ENCODE results near the gene VAMP1.
"Not testable (repeated sequence)": the region's sequence is repeated elsewhere in the genome, so short reads cannot be mapped to it uniquely, and the experiment has no call there.

VAMP1 gene

DNA sequence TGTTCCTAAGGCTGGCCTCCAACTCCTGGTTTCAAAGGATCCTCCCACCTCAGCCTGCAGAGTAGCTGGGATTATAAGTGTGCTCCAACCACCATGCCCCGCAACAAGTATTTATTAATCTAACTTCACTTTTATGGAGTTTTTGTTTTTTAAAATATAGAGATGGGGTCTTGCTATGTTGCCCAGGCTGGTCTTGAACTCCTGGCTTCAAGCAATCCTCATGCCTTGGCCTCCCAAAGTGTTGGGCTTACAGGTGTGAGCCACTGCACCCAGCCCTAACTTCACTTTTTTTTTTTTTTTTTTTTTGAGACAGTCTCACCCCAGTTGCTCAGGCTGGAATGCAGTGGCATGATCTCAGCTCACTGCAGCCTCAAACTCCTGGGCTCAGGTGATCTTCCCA, 20.2 kb upstream of the VAMP1 start:
- not testable (repeated sequence) for H3K4me3 ChIP-seq (ENCODE audit: low read depth in 1 of 2, low read length in 2 of 2); H3K9me3 ChIP-seq (ENCODE audit: control insufficient read depth in 1 of 2, low read length in 2 of 2); H3K27ac ChIP-seq (ENCODE audit: low read length); H3K27me3 ChIP-seq (ENCODE audit: low read depth, low read length)
- Histone ChIP-seq H3K36me3 (ENCODE audit: control insufficient read depth in 1 of 2, insufficient read depth in 2 of 2, low read length in 2 of 2) (peaks cover 0 to 15% of the 10 kb centered on the region in 2 donors), H3K4me1 (ENCODE audit: control insufficient read depth in 1 of 2, insufficient read depth in 2 of 2, low read length in 2 of 2) (peaks cover 16 to 22% of the 10 kb centered on the region in 2 donors)

DNA sequence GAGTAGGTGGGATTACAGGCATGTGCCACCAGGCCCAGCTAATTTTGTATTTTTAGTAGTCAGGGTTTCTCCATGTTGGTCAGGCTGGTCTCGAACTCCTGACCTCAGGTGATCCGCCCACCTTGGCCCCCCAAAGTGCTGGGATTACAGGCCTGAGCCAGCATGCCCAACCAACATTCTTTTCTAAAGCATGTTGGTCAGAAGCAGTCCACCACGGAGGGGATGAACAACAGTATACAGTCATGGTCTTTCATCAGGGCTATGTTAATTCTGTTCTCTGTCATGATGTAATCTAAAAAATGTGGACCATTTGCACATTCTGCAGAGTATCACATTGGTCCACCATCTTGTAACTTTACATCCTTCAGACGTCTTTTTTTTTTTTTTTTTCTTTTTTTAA, 19.0 kb upstream of the VAMP1 start:
- Histone ChIP-seq H3K4me3 (ENCODE audit: low read depth in 1 of 2, low read length in 2 of 2) (no peak overlapping the region), H3K27me3 (ENCODE audit: low read depth, low read length) (no peaks in the 10 kb centered on the region), H3K27ac (ENCODE audit: low read length) (no peak overlapping the region), H3K36me3 (ENCODE audit: control insufficient read depth in 1 of 2, insufficient read depth in 2 of 2, low read length in 2 of 2) (peaks cover 0 to 9% of the 10 kb centered on the region in 2 donors), H3K9me3 (ENCODE audit: control insufficient read depth in 1 of 2, low read length in 2 of 2) (no peaks in the 10 kb centered on the region), H3K4me1 (ENCODE audit: control insufficient read depth in 1 of 2, insufficient read depth in 2 of 2, low read length in 2 of 2) (peaks cover 8 to 11% of the 10 kb centered on the region in 2 donors)

- peaks cover 0 to 6% of the 10 kb centered on the region in 2 donors for H3K36me3 ChIP-seq (ENCODE audit: control insufficient read depth in 1 of 2, insufficient read depth in 2 of 2, low read length in 2 of 2)
- no peak overlapping the region for H3K4me3 ChIP-seq (ENCODE audit: low read depth in 1 of 2, low read length in 2 of 2)
- H3K27ac ChIP-seq (ENCODE audit: low read length): no peak overlapping the region
- H3K27me3 ChIP-seq (ENCODE audit: low read depth, low read length): no peaks in the 10 kb centered on the region
- peaks cover 7 to 9% of the 10 kb centered on the region in 2 donors for H3K4me1 ChIP-seq (ENCODE audit: control insufficient read depth in 1 of 2, insufficient read depth in 2 of 2, low read length in 2 of 2)
- no peaks in the 10 kb centered on the region for H3K9me3 ChIP-seq (ENCODE audit: control insufficient read depth in 1 of 2, low read length in 2 of 2)
Measured at GRCh38 chr12:6488240-6488639, 17.8 kb upstream of the VAMP1 start.

- no peaks in the 10 kb centered on the region for H3K9me3 ChIP-seq (ENCODE audit: control insufficient read depth in 1 of 2, low read length in 2 of 2)
- H3K36me3 ChIP-seq (ENCODE audit: control insufficient read depth in 1 of 2, insufficient read depth in 2 of 2, low read length in 2 of 2): no peaks in the 10 kb centered on the region
- H3K4me3 ChIP-seq (ENCODE audit: low read depth in 1 of 2, low read length in 2 of 2): no peak overlapping the region
- no peaks in the 10 kb centered on the region for H3K27me3 ChIP-seq (ENCODE audit: low read depth, low read length)
- no peaks in the 10 kb centered on the region for H3K4me1 ChIP-seq (ENCODE audit: control insufficient read depth in 1 of 2, insufficient read depth in 2 of 2, low read length in 2 of 2)
- no peak overlapping the region for H3K27ac ChIP-seq (ENCODE audit: low read length)
Measured at GRCh38 chr12:6478416-6478815, 7.9 kb upstream of the VAMP1 start.

DNA sequence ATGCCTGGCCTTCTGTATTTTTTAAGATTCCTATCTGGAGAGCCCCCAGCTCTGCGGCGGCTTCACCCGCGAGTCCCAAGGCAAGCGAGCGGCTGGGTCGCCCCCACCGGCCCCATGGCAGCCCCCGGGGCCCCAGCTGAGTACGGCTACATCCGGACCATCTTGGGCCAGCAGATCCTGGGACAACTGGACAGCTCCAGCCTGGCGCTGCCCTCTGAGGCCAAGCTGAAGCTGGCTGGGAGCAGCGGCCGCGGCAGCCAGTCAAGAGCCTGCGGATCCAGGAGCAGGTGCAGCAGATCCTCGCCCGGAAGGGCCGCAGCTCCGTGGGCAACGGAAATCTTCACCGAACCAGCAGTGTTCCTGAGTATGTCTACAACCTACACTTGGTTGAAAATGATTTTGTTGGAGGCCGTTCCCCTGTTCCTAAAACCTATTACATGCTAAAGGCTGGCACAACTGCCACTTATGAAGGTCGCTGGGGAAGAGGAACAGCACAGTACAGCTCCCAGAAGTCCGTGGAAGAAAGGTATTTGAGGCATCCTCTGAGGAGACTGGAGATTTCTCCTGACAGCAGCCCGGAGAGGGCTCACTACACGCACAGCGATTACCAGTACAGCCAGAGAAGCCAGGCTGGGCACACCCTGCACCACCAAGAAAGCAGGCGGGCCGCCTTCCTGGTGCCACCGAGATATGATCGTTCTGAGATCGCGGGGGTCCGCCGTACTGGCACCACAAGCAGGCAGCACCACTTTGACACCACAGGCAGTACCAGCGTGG, 7.3 kb upstream of the VAMP1 start:
- not testable (repeated sequence) for H3K4me3 ChIP-seq (ENCODE audit: low read depth in 1 of 2, low read length in 2 of 2); H3K36me3 ChIP-seq (ENCODE audit: control insufficient read depth in 1 of 2, insufficient read depth in 2 of 2, low read length in 2 of 2); H3K9me3 ChIP-seq (ENCODE audit: control insufficient read depth in 1 of 2, low read length in 2 of 2); H3K27me3 ChIP-seq (ENCODE audit: low read depth, low read length); H3K27ac ChIP-seq (ENCODE audit: low read length); H3K4me1 ChIP-seq (ENCODE audit: control insufficient read depth in 1 of 2, insufficient read depth in 2 of 2, low read length in 2 of 2)

GRCh38 chr12:6476489-6476888, 6.0 kb upstream of the VAMP1 start:
- no peaks in the 10 kb centered on the region for H3K9me3 ChIP-seq (ENCODE audit: control insufficient read depth in 1 of 2, low read length in 2 of 2)
- peaks cover 0 to 1% of the 10 kb centered on the region in 2 donors for H3K4me1 ChIP-seq (ENCODE audit: control insufficient read depth in 1 of 2, insufficient read depth in 2 of 2, low read length in 2 of 2)
- H3K4me3 ChIP-seq (ENCODE audit: low read depth in 1 of 2, low read length in 2 of 2): no peak overlapping the region
- H3K27ac ChIP-seq (ENCODE audit: low read length): peak overlapping the region; percentile 49
- no peaks in the 10 kb centered on the region for H3K27me3 ChIP-seq (ENCODE audit: low read depth, low read length)
- no peaks in the 10 kb centered on the region for H3K36me3 ChIP-seq (ENCODE audit: control insufficient read depth in 1 of 2, insufficient read depth in 2 of 2, low read length in 2 of 2)

DNA sequence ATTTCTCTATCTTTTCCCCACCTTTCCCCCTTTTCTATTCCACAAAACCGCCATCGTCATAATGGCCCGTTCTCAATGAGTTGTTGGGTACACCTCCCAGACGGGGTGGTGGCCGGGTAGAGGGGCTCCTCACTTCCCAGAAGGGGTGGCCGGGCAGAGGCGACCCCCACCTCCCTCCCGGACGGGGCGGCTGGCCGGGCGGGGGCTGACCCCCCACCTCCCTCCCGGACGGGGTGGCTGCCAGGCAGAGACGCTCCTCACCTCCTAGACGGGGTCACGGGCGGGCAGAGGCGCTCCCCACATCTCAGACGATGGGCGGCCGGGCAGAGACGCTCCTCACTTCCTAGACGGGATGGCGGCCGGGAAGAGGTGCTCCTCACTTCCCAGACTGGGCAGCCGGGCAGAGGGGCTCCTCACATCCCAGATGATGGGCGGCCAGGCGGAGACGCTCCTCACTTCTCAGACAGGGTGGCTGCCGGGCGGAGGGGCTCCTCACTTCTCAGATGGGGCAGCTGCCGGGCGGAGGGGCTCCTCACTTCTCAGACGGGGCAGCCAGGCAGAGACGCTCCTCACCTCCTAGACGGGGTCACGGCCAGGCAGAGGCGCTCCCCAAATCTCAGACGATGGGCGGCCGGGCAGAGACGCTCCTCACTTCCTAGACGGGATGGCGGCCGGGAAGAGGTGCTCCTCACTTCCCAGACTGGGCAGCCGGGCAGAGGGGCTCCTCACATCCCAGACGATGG, 4.9 kb upstream of the VAMP1 start:
- H3K4me3 ChIP-seq (ENCODE audit: low read depth in 1 of 2, low read length in 2 of 2); H3K9me3 ChIP-seq (ENCODE audit: control insufficient read depth in 1 of 2, low read length in 2 of 2); H3K36me3 ChIP-seq (ENCODE audit: control insufficient read depth in 1 of 2, insufficient read depth in 2 of 2, low read length in 2 of 2); H3K4me1 ChIP-seq (ENCODE audit: control insufficient read depth in 1 of 2, insufficient read depth in 2 of 2, low read length in 2 of 2); H3K27me3 ChIP-seq (ENCODE audit: low read depth, low read length); H3K27ac ChIP-seq (ENCODE audit: low read length): not testable (repeated sequence)

DNA sequence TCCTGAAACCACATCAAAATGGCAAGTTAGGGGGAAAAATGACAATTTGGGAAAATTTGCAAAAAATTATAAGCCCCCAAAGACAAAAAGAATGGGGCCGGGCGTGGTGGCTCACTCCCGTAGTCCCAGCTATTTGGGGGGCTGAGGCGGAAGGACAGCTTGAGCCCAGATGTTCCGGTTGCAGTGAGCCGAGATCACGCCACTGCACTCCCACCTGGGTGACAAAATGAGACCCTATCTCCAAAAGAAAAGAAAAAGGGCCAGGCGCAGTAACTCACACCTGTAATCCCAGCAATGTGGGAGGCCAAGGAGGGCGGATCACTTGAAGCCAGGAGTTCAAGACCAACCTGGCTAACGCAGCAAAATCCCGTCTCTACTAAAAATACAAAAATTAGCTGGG, 2.0 kb upstream of the VAMP1 start:
- peaks cover 10 to 26% of the 10 kb centered on the region in 2 donors for H3K4me1 ChIP-seq (ENCODE audit: control insufficient read depth in 1 of 2, insufficient read depth in 2 of 2, low read length in 2 of 2)
- H3K4me3 ChIP-seq (ENCODE audit: low read depth in 1 of 2, low read length in 2 of 2): no peak overlapping the region
- no peak overlapping the region for H3K27ac ChIP-seq (ENCODE audit: low read length)
- no peaks in the 10 kb centered on the region for H3K27me3 ChIP-seq (ENCODE audit: low read depth, low read length)
- H3K9me3 ChIP-seq (ENCODE audit: control insufficient read depth in 1 of 2, low read length in 2 of 2): no peaks in the 10 kb centered on the region
- H3K36me3 ChIP-seq (ENCODE audit: control insufficient read depth in 1 of 2, insufficient read depth in 2 of 2, low read length in 2 of 2): no peaks in the 10 kb centered on the region

DNA sequence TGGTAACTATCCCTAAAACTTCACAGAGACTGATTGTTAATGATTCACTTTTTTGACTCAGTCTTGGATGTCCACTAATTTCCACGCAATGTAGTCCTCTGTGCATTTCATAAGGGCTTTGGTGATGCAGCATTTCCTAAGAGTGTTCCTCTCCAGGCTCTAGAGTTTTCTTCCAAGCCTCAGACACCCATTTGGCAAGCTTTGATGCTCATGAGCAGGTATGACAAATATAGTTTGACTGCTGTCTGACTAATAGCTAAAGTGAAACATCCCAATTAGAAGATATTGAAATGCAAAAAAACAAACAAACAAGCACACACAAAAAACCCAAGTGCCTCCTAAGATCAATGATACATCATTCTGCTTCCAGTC, 1.5 kb upstream of the VAMP1 start:
- H3K27me3 ChIP-seq (ENCODE audit: low read depth, low read length): no peaks in the 10 kb centered on the region
- no peaks in the 10 kb centered on the region for H3K9me3 ChIP-seq (ENCODE audit: control insufficient read depth in 1 of 2, low read length in 2 of 2)
- H3K36me3 ChIP-seq (ENCODE audit: control insufficient read depth in 1 of 2, insufficient read depth in 2 of 2, low read length in 2 of 2): no peaks in the 10 kb centered on the region
- H3K27ac ChIP-seq (ENCODE audit: low read length): no peak overlapping the region
- no peak overlapping the region for H3K4me3 ChIP-seq (ENCODE audit: low read depth in 1 of 2, low read length in 2 of 2)
- H3K4me1 ChIP-seq (ENCODE audit: control insufficient read depth in 1 of 2, insufficient read depth in 2 of 2, low read length in 2 of 2): peaks cover 10 to 26% of the 10 kb centered on the region in 2 donors

GRCh38 chr12:6469609-6470374, 685 bp downstream of the VAMP1 start:
- peaks cover 10 to 26% of the 10 kb centered on the region in 2 donors for H3K4me1 ChIP-seq (ENCODE audit: control insufficient read depth in 1 of 2, insufficient read depth in 2 of 2, low read length in 2 of 2)

GRCh38 chr12:6469092-6469491, 1.4 kb downstream of the VAMP1 start:
- H3K4me1 ChIP-seq (ENCODE audit: control insufficient read depth in 1 of 2, insufficient read depth in 2 of 2, low read length in 2 of 2): peaks cover 10 to 26% of the 10 kb centered on the region in 2 donors
- H3K4me3 ChIP-seq (ENCODE audit: low read depth in 1 of 2, low read length in 2 of 2): peak overlapping the region; percentile 78 to 84
- H3K36me3 ChIP-seq (ENCODE audit: control insufficient read depth in 1 of 2, insufficient read depth in 2 of 2, low read length in 2 of 2): peaks cover 10 to 16% of the 10 kb centered on the region in 2 donors
- H3K27ac ChIP-seq (ENCODE audit: low read length): peak overlapping the region; percentile 81
- H3K27me3 ChIP-seq (ENCODE audit: low read depth, low read length): no peaks in the 10 kb centered on the region
- H3K9me3 ChIP-seq (ENCODE audit: control insufficient read depth in 1 of 2, low read length in 2 of 2): no peaks in the 10 kb centered on the region

More at GRCh38 chr12:6469609-6470374, 685 bp downstream of the VAMP1 start:
- Histone ChIP-seq H3K27ac (ENCODE audit: low read length) (peak overlapping the region; percentile 81), H3K27me3 (ENCODE audit: low read depth, low read length) (no peaks in the 10 kb centered on the region), H3K9me3 (ENCODE audit: control insufficient read depth in 1 of 2, low read length in 2 of 2) (no peaks in the 10 kb centered on the region), H3K4me3 (ENCODE audit: low read depth in 1 of 2, low read length in 2 of 2) (peak overlapping the region; percentile 78 to 84), H3K36me3 (ENCODE audit: control insufficient read depth in 1 of 2, insufficient read depth in 2 of 2, low read length in 2 of 2) (peaks cover 3 to 9% of the 10 kb centered on the region in 2 donors)
